Activated CD8-positive, alpha-beta memory T cell treated with anti-CD3 and anti-CD28 coated beads, Interleukin-2, amount 50 U/mL, for 4 hours (primary cell): ENCODE results near the gene ANLN.
"Not testable (repeated sequence)": the region's sequence is repeated elsewhere in the genome, so short reads cannot be mapped to it uniquely, and the experiment has no call there.

Experiments
- DNase-seq: peaks from one replicate; pipeline ENCODE4 v3.0.0-alpha.2; 2020

Gene ANLN

DNA sequence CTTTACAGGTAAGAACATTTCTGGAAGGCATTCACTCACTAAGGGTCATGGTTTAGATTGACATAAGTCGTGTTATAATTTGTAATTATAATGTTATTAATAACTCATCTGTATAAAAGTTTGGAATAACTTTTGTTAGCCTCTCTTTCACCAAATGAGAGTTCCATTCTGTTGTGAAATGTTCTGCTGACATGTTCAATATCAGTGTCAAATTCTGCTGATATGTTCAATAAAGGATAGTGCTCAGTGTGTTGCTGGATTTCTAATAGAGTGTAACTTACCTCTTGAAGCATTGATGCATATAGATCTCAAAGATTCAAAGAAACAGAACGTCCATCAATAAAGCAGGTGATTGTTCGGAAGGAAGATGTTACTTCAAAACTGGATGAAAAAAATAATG lies 30.6 kb downstream of the ANLN start:
- no peak for DNase-seq

- no peak for DNase-seq
Measured at GRCh38 chr7:36422072-36422471, 32.4 kb downstream of the ANLN start.

GRCh38 chr7:36423633-36424032 lies 34.0 kb downstream of the ANLN start:
- no peak for DNase-seq

DNA sequence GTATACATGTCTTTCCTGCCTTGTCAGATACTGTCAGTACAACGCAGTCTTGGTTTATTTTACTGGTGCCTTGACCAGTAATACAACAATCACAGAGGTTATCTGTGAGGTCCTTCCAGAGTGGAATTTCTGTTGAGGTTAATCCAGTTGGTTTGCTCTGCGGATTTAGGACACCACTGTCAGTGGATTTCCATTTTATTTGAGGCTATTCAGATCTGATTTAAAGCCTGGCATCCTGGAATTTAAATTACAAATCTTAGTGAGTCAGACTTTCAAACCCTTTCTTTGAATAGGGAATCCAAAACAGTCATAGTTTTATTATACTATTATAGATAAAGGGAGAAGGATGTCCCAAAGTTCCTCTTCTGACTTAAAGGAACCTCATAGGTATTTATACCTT lies 40.5 kb downstream of the ANLN start:
- DNase-seq = no peak

GRCh38 chr7:36430881-36431280 lies 41.2 kb downstream of the ANLN start:
- DNase-seq = no peak

DNA sequence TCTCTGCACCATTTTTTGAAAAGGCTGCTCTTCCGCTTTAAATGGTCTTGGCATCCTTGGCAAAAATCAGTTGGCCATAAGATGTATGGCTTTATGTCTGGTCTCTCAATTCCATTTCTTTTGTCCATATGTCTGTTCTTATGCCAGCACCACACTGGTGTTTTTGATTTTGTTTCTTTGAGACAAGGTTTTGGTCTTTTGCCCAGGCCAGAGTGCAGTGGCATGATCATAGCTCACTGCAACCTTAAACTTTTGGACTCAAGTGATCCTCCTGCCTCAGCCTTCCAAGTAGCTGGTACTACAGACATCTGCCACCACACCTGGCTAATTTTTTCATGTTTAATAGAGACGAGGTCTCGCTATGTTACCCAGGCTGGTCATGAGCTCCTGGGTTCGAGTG lies 48.5 kb downstream of the ANLN start:
- no peak for DNase-seq

DNA sequence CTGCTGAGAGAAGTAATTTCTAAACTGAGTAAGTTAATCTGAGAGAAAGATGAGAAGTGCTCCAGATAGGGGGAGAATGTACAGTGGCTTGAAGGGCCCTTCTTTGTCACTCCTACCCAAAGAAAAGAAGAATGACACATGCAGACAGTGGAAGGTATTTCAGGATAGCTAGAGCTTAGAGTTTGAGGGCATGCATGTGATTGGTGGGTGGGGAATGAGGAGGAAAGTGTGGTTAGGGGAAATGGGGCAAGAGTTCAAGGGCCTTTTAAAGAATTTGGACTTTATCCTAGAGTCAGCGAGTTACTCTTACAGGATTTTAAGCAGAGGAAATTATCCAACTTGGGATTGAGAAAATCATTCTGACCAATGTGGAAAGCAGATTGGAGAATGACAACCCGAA lies 50.0 kb downstream of the ANLN start:
- no peak for DNase-seq

DNA sequence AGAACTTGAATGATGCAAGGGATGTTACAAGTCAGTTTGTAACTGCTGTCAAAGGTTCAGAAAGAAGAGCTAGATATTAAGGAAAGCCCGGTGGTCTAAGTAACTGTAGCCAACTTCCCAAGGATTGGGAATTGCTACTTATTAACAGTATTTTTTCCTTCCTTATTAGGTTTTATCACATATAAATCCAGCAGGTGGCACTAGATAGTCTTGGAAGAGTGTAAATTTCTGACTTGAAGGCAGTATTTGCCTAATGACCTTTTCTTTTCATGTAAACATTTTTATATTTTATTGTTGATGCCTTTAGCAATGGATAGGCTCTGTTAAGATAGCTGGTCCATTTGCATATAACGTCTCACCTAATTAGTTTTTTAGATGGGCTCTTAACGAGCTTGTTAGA lies 51.2 kb downstream of the ANLN start:
- no peak for DNase-seq

DNA sequence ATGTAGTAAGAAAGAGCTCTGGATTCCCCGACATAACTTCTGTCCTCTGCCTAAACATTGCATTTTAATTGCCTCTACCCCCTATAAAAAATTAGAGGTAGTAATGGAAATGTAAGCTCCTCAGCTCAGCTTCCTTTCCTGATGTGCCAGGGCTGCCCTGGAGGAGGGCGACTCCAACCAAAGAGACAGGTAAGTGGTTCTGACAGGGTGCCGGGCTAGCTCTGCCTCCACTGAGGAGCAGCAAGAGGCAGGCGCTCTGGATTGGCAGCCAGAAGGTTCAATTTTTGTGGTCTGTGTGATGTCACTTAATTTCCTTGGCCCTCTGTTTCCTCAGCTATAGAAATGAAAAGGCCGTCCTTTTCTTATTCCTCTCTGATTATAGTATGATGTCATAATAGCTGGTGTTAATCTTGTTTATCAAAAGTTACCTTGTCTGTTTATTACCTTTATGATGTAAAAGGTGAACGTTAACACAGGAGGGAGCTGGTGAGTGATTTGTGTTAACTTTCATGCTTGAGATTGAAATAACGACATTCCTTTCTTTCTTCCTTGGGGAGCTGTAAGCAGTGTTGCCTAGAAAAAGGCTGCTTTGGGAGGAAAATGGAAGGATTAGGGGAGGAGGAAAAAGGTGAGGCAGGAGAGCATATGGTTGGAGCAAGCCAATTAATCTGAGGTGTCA lies 51.8 kb downstream of the ANLN start:
- no peak for DNase-seq

DNA sequence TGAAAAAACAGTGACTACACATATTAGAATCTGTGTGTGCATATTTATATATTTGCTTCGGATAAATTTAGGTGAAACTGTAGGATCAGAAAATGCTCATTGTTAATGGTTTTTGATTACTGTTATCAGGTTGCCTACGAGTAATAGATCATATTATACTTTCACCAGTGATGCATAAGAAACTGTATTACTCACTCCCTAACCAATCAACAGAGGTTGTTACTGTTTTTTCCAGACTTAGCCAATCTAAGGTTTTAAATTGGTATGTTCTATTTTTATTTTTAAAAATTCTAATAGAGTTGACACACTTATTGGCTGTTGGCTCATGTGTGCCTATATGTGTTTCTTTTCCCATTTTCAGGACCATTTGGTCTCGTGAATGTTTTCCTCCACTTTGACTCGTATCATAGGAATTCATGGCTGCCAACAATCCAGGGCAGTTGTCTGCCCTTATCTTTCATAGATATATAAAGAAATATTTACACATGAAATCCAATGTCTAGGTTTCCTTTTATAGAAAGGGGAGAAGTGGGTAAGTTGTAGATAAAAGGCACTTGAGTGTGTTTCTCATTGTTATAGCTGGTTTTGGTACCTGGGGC lies 59.2 kb downstream of the ANLN start:
- DNase-seq = no peak

GRCh38 chr7:36449685-36450084 lies 60.0 kb downstream of the ANLN start:
- DNase-seq = no peak

- no peak for DNase-seq
Measured at GRCh38 chr7:36453769-36454168, 64.1 kb downstream of the ANLN start.

DNA sequence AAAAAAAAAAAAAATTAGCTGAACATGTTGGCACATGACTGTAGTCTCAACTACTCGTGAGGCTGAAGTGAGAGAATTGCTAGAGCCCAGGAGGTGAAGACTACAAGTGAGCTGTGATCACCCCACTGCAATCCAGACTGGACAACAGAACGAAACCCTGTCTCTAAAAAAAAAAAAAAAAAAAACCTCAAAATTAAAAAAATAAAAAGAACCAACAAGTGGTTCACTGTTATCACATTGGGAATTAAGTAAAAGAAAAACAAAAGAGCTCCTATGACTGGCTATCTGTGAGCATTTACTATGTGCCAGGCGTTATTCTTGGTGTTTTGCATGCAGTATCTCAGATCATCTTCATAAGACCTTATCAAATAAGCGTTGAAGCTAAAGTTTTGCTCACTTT lies 66.0 kb downstream of the ANLN start:
- no peak for DNase-seq

GRCh38 chr7:36456138-36456537 lies 66.5 kb downstream of the ANLN start:
- no peak for DNase-seq

- no peak for DNase-seq
Measured at GRCh38 chr7:36456548-36456947, 66.9 kb downstream of the ANLN start.

DNA sequence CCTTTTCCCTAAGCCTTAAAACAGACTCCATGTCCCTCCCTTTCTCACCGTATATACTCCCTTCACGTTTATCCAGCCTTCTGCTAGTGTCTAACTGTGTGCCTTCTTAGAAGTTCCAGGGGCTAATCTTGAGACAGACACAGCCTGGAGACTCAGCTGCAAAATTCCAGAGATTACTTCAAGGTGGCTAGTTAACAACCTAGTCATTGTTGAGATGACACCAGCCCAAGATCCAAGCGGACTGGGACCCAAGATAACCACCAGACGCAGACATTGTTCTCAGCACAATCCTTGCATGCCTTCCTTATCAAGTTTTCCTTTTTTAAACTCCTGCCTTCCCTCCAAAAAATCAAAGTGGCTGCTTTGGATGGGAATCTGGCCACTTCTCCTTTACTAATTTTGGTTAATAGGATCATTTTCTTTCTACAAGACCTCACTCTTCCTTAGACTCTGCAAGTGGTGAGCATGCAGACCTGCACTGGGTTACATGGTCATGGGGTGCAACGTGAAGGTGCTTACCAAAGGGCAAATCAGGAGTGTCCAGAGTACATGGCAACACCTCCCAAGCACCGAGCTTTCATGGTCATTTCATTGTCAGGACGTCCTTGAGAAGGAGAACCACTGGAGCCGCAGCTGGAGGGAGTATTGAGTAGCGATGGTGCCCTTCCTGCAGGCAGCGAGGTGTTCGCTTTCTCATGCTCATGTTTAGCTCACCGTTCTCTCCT lies 69.7 kb downstream of the ANLN start:
- DNase-seq = no peak

GRCh38 chr7:36460811-36461429 lies 71.3 kb downstream of the ANLN start:
- no peak for DNase-seq

DNA sequence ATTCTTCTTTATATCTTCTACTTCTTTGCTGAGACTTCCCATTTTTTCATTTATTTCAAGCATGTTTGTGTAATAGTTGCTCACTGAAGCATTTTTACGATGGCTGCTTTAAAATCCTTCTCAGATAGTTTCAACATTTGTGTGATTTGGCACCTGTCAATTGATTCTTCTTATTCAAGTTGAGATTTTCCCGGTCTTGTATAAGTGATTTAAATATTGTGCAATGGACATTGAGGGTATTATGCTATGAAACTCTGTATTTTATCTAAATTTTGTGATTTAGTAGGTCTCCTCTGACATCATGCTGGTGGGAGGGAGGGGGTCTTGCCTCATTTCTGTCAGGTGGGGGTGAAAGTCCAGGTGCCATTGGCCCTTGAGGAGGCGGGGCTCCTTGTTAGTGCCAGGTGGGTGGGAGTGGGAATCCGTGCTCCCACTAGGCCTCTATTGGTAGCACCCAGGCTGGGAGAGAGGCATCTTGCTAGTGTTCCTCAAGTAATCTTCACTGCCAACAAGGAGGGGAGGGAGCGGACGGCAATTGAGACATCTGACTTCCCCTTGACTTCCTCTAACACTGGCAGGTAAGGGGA lies 73.0 kb downstream of the ANLN start:
- DNase-seq = no peak

- no peak for DNase-seq
Measured at GRCh38 chr7:36464271-36464670, 74.6 kb downstream of the ANLN start.

GRCh38 chr7:36466001-36466400 lies 76.3 kb downstream of the ANLN start:
- not testable (repeated sequence) for DNase-seq

- no peak for DNase-seq
Measured at GRCh38 chr7:36468370-36469101, 78.9 kb downstream of the ANLN start.

GRCh38 chr7:36469236-36469635 lies 79.6 kb downstream of the ANLN start:
- DNase-seq = no peak
